ENCODE data around the gene ZSCAN30. TPM values are rescaled to one million over a fixed set of nuclear protein-coding genes. Genes with fewer than 3 reads are reported as not detected.
A peak's percentile ranks its signal among the peaks of the same experiment; 100 is the strongest.
"Not testable (repeated sequence)": the region's sequence is repeated elsewhere in the genome, so short reads cannot be mapped to it uniquely, and the experiment has no call there.

Gene ZSCAN30
- total RNA-seq, 1 experiment from 2014 or later, result 7.5 TPM

DNA sequence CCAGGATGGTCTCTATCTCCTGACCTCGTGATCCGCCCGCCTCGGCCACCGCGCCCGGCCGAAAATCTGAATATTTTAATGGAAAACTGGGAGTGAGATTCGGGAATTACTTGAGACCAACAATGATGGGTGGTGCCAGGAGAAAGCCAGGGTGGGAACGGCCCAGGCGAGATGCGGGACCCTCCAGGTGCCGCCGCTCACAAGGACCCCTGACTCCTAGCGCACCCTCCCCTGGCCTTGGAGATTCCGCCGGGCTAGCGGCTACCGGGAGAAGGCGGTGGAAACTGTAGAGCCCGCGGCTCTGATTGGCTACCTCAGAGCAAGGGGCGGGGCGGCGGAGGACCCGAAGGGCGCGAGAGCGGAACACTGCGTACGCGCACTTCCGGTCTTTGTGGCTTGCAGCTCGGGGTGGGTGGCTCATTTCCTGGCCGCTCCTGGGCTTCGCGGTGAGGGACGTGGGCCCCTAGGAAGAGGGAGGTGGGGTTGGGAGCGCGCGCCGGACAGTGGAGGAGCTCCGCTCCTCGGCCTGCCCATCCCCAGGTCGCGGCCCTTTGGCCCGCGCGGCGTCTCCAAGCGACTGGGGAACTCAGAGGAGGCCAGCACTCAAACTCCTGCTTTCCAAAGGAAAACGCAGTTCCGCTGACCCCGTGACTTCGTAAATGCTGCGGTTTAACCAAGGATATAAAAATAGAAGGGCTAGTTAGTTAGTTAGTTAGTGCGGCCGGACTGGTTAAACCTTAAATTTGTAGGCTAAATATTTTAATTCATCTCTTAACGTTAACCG lies 49.2 kb downstream of the ZSCAN30 start, which contains the start of gene ZNF397:
Gene ZNF397, plus strand, starts transcription at position 371 of the 784 bp plus-strand sequence. CDS start 1,437 bp downstream, outside the sequence.
- peak within 1 kb of the TSS; percentile 95 for H3K27ac ChIP-seq
- peak; percentile 97 to 98 for DNase-seq (ENCODE audit: low read depth in 1 of 2, low spot score in 2 of 2)
- peak within 1 kb of the TSS; percentile 65 for H3K4me3 ChIP-seq
- no peaks in the 10 kb centered on the region for H3K4me1 ChIP-seq (replicated peaks)
- H3K9me3 ChIP-seq (replicated peaks), result peaks cover 6% of the 10 kb centered on the region; the same call in 1 of the 2 replicates
- H3K27me3 ChIP-seq (replicated peaks), result no peaks in the 10 kb centered on the region
- peaks cover 34% of the 10 kb centered on the region for H3K36me3 ChIP-seq

DNA sequence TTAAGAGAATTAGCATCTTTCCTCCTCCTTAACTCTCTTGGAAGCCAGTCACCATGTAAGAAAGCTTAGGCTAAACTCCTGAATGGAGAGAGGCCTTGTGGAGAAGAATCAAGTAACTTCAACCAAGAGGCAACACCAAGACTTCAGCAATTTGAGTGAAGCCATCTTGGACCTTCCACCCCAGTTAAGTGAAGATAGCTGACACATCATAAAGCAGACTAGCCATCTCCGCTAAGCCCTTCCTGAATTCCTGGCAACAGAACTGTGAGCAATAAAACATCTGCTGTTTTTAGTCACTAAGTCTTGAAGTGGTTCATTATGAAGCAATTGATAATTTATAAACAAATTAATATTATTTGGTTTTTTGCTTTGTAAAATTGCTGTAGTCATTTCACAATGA lies 50.7 kb downstream of the ZSCAN30 start:
- no peak for DNase-seq (ENCODE audit: low read depth in 1 of 2, low spot score in 2 of 2)
- H3K27me3 ChIP-seq (replicated peaks), result no peaks in the 10 kb centered on the region
- H3K9me3 ChIP-seq (replicated peaks), result peaks cover 6% of the 10 kb centered on the region; the same call in 1 of the 2 replicates
- peaks cover 22% of the 10 kb centered on the region for H3K36me3 ChIP-seq
- H3K27ac ChIP-seq, result no peak overlapping the region
- no peaks in the 10 kb centered on the region for H3K4me1 ChIP-seq (replicated peaks)
- no peak overlapping the region for H3K4me3 ChIP-seq

DNA sequence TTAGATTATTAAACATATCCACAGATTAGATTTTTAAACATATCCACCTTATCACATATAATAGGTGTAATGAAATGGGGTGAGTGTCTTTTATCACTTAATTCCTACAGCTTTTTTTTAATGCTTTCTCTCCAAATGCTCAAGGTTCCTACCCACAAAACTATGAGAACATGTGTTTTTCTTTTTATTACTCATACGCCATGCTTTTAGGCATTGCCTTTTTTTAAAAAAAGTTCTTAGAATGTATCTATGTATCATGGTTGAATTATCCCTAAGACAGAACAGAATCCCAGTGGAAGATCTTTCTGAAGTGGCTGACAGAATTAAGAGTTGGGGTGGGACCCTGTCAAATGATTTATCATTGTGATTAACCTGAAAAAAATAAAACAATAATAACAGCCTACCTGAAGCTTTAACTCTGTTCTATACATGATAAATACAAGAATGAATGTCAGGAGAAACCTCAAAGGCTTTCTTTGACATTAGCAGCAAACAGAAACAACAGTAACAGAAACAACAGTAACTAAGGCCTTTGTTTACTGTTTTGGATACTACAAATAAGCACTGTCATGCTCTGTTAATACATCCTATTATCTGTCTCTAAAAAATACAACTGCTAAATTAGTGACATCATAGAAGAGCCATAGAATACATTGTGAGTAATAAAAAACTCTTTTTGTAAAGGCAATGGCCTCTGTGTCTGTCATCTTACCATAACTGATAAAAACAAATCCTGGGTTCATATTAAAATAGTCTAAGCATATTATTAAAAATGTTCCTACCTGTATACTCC lies 53.3 kb downstream of the ZSCAN30 start:
- Histone ChIP-seq H3K27me3 (replicated peaks) (no peaks in the 10 kb centered on the region), H3K36me3 (no peaks in the 10 kb centered on the region), H3K4me1 (replicated peaks) (no peaks in the 10 kb centered on the region), H3K4me3 (no peak overlapping the region), H3K9me3 (replicated peaks) (no peaks in the 10 kb centered on the region), H3K27ac (no peak overlapping the region)
- no peak for DNase-seq (ENCODE audit: low read depth in 1 of 2, low spot score in 2 of 2)

DNA sequence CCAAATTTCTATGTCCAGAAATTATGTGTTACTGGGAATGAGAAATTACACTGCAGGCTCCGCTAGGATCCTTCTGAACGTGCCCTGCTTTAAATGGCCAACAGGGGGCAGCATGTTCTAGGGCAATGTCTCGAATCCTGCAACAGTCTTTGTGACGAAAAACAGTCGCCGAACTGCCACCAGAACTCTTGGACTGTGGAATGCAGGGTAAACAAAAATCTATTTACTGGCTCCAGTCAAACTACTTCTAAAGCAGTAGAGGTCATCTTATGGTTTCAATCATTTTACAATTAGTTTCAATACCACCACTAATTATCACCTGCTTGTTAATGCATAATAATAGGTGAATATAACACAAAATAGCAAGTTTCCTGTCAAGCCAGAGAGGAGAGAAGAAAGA lies 59.0 kb downstream of the ZSCAN30 start:
- H3K9me3 ChIP-seq (replicated peaks), result no peaks in the 10 kb centered on the region
- H3K36me3 ChIP-seq, result no peaks in the 10 kb centered on the region
- H3K4me3 ChIP-seq, result no peak overlapping the region
- H3K27me3 ChIP-seq (replicated peaks), result no peaks in the 10 kb centered on the region
- H3K27ac ChIP-seq, result no peak overlapping the region
- H3K4me1 ChIP-seq (replicated peaks), result no peaks in the 10 kb centered on the region
- peak; percentile 47 to 71 for DNase-seq (ENCODE audit: low read depth in 1 of 2, low spot score in 2 of 2)

DNA sequence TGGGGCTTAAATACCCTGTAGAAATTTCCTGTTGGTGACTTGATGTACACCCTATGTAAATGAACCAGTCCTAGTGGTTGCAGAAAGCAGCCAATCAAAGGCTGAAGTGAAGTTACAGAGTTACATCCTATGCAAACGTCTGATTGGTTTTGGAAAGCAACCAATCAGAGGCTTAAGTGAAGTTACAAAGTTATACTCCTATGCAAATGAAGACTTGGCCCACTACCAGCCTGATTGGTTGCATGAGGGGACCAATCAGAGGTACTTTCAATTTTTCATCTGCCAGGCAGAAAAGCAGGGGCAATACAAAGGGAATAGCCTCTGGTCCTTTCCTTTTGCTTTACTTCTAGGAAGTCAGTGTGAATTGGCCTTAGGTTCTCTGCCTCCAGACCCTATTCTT lies 62.8 kb downstream of the ZSCAN30 start:
- Histone ChIP-seq H3K9me3 (replicated peaks) (no peaks in the 10 kb centered on the region), H3K36me3 (no peaks in the 10 kb centered on the region), H3K4me1 (replicated peaks) (no peaks in the 10 kb centered on the region), H3K27me3 (replicated peaks) (no peaks in the 10 kb centered on the region), H3K27ac (no peak overlapping the region), H3K4me3 (no peak overlapping the region)
- DNase-seq (ENCODE audit: low read depth in 1 of 2, low spot score in 2 of 2), result no peak

DNA sequence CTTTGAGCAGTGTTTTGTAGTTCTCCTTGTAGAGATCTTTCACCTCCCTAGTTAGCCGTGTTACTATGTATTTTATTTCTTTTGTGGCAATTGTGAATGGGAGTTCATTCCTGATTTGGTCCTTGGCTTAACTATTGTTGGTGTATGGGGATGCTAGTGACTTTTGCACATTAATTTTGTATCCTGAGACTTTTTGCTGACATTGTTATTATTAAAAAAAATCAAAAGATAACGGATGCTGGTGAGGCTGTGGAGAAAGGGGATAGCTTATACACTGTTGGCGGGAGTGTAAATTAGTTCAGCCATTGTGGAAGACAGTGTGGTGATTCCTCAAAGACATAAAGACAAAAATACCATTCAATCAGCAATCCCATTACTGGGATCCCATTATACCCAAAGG lies 66.2 kb downstream of the ZSCAN30 start:
- no peak overlapping the region for H3K27ac ChIP-seq
- no peaks in the 10 kb centered on the region for H3K4me1 ChIP-seq (replicated peaks)
- no peak for DNase-seq (ENCODE audit: low read depth in 1 of 2, low spot score in 2 of 2)
- no peaks in the 10 kb centered on the region for H3K27me3 ChIP-seq (replicated peaks)
- no peaks in the 10 kb centered on the region for H3K36me3 ChIP-seq
- H3K9me3 ChIP-seq (replicated peaks), result no peaks in the 10 kb centered on the region
- H3K4me3 ChIP-seq, result no peak overlapping the region

DNA sequence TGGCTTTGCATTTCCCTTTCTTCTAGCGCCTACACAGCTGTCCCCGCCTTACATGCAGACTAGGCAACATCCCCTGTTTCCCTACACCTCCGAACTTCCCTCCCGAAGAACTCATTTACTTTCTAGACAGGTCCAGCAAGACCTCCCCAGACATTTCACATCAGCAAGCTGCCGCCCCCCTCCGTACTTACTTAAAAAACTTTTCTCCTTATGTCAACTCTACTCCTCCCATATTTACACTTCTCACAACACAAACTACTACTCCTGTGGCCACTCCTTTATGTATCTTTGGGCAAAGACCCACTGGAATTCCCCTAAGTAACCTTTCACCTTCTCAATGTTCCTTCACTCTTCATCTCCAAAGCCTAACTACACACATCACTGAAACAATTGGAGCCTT lies 69.6 kb downstream of the ZSCAN30 start:
- Histone ChIP-seq H3K9me3 (replicated peaks) (no peaks in the 10 kb centered on the region), H3K27ac (no peak overlapping the region)

DNA sequence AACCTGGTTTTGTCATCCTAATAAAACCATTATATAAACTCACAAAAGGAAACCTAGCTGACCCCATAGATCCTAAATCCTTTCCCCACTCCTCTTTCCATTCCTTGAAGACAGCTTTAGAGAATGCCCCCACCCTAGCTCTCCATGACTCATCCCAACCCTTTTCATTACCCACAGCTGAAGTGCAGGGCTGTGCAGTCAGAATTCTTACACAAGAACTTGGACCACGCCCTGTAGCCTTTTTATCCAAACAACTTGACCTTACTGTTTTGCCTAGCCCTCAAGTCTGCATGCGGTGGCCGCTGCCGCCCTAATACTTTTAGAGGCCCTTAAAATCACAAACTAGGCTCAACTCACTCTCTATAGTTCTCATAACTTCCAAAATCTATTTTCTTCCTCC lies 70.7 kb downstream of the ZSCAN30 start:
- H3K4me1 ChIP-seq (replicated peaks); H3K4me3 ChIP-seq; DNase-seq (ENCODE audit: low read depth in 1 of 2, low spot score in 2 of 2); H3K36me3 ChIP-seq; H3K27ac ChIP-seq; H3K27me3 ChIP-seq (replicated peaks); H3K9me3 ChIP-seq (replicated peaks): not testable (repeated sequence)

More for the DNA sequence above, 69.6 kb downstream of the ZSCAN30 start:
- no peaks in the 10 kb centered on the region for H3K4me1 ChIP-seq (replicated peaks)
- H3K36me3 ChIP-seq, result no peaks in the 10 kb centered on the region
- no peak for DNase-seq (ENCODE audit: low read depth in 1 of 2, low spot score in 2 of 2)
- H3K27me3 ChIP-seq (replicated peaks), result no peaks in the 10 kb centered on the region
- H3K4me3 ChIP-seq, result no peak overlapping the region

DNA sequence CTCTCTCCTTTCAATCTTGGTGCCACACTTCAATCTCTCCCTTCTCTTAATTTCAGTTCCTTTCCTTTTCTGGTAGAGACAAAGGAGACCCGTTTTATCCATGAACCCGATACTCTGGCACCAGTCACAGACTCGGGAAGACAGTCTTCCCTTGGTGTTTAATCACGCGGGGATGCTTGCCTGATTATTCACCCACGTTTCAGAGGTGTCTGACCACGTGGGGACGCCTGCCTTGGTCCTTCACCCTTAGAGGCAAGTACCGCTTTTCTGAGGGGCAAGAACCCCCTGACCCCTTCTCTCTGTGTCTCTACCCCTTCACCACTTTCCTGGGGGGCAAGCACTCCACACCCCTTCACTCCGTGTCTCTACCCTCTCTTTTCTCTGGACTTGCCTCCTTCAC lies 73.4 kb downstream of the ZSCAN30 start:
- not testable (repeated sequence) for H3K27me3 ChIP-seq (replicated peaks); H3K27ac ChIP-seq; H3K36me3 ChIP-seq; H3K4me1 ChIP-seq (replicated peaks); H3K9me3 ChIP-seq (replicated peaks); DNase-seq (ENCODE audit: low read depth in 1 of 2, low spot score in 2 of 2); H3K4me3 ChIP-seq

DNA sequence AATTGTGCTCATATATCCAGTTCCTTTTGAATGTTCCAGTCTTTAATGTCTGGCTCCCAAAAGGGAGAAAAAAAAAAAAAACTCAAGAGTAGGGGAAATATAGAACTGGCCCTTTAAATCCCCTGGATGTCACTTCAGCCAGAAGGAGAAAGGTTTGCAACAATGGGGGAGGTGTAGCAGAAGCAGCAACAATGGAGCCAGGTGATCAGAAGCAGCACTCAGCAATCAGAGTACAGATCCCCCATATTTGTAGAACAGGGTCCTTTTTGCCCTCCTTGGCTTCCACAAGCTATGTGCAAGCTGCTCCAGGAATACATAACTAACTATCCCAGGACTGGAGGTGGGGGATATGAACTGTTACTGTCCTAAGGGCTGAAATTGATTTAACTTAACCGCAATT lies 75.0 kb downstream of the ZSCAN30 start:
- H3K4me3 ChIP-seq, result no peak overlapping the region
- DNase-seq (ENCODE audit: low read depth in 1 of 2, low spot score in 2 of 2), result no peak
- H3K4me1 ChIP-seq (replicated peaks), result no peaks in the 10 kb centered on the region
- no peaks in the 10 kb centered on the region for H3K36me3 ChIP-seq
- H3K27ac ChIP-seq, result no peak overlapping the region
- H3K27me3 ChIP-seq (replicated peaks), result no peaks in the 10 kb centered on the region
- H3K9me3 ChIP-seq (replicated peaks), result no peaks in the 10 kb centered on the region

DNA sequence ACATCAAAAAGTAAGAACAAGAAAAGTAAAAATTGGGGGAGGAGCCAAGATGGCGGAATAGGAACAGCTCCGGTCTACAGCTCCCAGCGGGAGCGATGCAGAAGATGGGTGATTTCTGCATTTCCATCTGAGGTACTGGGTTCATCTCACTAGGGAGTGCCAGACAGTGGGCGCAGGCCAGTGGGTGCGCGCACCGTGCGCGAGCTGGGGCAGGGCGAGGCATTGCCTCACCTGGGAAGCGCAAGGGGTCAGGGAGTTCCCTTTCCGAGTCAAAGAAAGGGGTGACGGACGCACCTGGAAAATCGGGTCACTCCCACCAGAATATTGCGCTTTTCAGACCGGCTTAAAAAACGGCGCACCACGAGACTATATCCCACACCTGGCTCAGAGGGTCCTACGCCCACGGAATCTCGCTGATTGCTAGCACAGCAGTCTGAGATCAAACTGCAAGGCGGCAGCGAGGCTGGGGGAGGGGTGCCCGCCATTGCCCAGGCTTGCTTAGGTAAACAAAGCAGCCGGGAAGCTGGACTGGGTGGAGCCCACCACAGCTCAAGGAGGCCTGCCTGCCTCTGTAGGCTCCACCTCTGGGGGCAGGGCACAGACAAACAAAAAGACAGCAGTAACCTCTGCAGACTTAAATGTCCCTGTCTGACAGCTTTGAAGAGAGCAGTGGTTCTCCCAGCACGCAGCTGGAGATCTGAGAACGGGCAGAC lies 84.1 kb downstream of the ZSCAN30 start:
- not testable (repeated sequence) for H3K27me3 ChIP-seq (replicated peaks); DNase-seq (ENCODE audit: low read depth in 1 of 2, low spot score in 2 of 2); H3K4me1 ChIP-seq (replicated peaks); H3K9me3 ChIP-seq (replicated peaks); H3K4me3 ChIP-seq; H3K36me3 ChIP-seq; H3K27ac ChIP-seq

DNA sequence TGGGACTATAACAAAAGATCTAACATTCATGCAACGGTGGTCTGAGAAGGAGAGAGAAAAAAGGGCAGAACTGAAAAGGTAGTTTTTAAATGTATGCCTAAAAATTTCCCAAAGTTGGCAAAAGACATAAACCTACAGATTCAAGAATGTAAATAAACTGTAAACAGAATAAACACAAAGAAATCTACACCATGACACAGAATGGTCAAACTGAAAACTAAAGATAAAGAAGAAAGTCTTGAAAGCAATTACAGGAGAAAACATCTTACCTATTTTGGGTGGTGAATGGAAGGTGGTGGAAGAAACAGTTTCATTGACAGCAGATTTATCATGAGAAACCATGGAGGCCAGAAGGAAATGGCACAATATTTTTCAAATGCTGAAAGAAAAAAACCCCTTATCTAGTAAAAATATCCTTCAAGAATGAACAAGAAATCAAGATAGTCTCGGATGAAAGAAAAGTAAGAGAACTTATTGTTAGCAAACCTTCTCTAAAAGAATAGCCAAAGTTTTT lies 84.8 kb downstream of the ZSCAN30 start:
- no peak for DNase-seq (ENCODE audit: low read depth in 1 of 2, low spot score in 2 of 2)
- H3K27me3 ChIP-seq (replicated peaks), result no peaks in the 10 kb centered on the region
- H3K4me1 ChIP-seq (replicated peaks), result no peaks in the 10 kb centered on the region

DNA sequence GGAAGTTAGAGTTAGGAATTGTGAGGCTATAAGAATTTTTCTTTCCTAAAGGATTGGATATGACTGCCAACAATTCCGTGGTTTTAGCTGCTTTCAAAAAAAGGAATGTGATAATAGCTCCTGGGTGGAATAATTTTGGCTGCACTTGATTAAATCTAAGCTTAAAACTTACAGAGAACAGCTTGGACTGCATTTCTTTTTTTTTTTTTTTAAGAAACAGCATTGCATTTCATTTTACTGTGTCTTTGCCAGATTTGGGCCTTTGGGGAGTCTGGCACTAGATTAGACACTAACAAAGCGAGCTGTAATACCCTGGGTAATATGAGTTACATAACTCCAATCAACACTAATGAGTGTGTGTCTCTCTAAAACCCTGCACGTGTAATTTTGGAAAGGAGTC lies 87.0 kb downstream of the ZSCAN30 start:
- no peak for DNase-seq (ENCODE audit: low read depth in 1 of 2, low spot score in 2 of 2)
- Histone ChIP-seq H3K27me3 (replicated peaks) (no peaks in the 10 kb centered on the region), H3K36me3 (no peaks in the 10 kb centered on the region), H3K27ac (no peak overlapping the region), H3K4me3 (no peak overlapping the region), H3K9me3 (replicated peaks) (peaks cover 2% of the 10 kb centered on the region; the same call in 1 of the 2 replicates), H3K4me1 (replicated peaks) (no peaks in the 10 kb centered on the region)

More for the DNA sequence above, 84.8 kb downstream of the ZSCAN30 start:
- Histone ChIP-seq H3K4me3 (no peak overlapping the region), H3K9me3 (replicated peaks) (peaks cover 2% of the 10 kb centered on the region; the same call in 1 of the 2 replicates), H3K27ac (no peak overlapping the region), H3K36me3 (no peaks in the 10 kb centered on the region)

All from SJSA1 (cell line).